H1 (cell line): Measurements from ENCODE around the gene FAM222B. TPM values are rescaled to one million over a fixed set of nuclear protein-coding genes. Genes with fewer than 3 reads are reported as not detected.

Source experiments
- CTBP2 ChIP-seq: IDR thresholded peaks from 2 replicates; pipeline ENCODE4 v1.7.0; 2011; ENCODE audit warnings: borderline replicate concordance, mild to moderate bottlenecking, moderate library complexity, mixed read lengths, low read length; ENCODE audit not compliant: insufficient read depth, insufficient read length
- POU5F1 ChIP-seq: IDR thresholded peaks from 2 replicates; pipeline ENCODE4 v1.6.1; 2011; ENCODE audit warnings: low read depth, mild to moderate bottlenecking, low read length, moderate library complexity
- polyA plus RNA-seq, 7 experiments: library from polyadenylated mRNA; depleted of rRNA in 3 of 7; stranded (reverse) in 5 of 7; unstranded in 2 of 7; fragments of >200 nt in 5 of 7; fragments of 200-250 nt in 2 of 7; gene quantifications; 1 replicate in 5 of 7; 2 replicates in 1 of 7; 4 replicates in 1 of 7; pipeline versions ENCODE4 v1.2.1 to v1.2.3, GENCODE V29; 2011 to 2013; ENCODE audit warnings: missing spikeins in 2 of 7, mixed read lengths in 2 of 7
- total RNA-seq: library from RNA; stranded (reverse); fragmentation: NEBNext Ultra II Directional; extraction: Animal tissue kit (Norgen Biotek cat#: 25700); gene quantifications from 2 replicates; pipeline ENCODE4 v1.2.1, GENCODE V29; 2021

The FAM222B gene
- total and polyA plus RNA-seq, 2 of the 8 experiments (the other 6 are each of a cell fraction or from before 2014, with no cell fraction given) = 42.1 to 81.7 TPM

DNA sequence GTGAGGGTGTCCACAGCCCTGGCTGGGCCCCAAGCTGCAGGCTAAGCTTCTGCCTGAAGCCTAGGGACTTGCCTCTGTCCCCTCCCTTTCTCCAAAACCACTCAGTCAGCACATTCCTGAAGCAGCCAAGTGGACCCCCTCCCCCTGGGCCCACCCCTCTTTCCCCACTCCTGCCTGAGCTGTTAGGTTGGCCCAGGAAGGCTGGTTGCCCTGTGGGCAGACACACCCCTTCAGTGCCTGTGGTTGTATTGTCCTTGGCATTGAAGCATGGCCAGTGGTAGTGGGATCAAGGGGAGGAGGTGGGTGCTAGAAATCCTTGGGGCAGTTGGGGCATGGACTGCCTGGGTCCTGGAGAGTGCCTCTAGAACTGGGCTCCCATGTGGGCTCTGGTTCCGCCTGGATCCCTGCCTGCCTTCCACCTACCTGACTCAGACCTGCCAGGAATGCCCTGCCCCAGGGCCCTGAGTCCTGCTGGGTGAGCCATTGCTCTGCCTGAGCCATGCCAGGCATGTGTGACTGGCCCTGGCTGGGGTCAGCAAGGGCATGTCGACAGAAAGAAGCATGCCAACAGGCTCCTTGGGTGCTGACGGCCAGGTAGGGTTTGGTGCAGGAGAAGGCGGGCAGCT is 96.7 kb downstream of the FAM222B start (continued):
- TF ChIP-seq POU5F1 (no peak), CTBP2 (no peak)
